SK-N-SH (cell line): ENCODE measurements around the gene CDH13.

ENCODE experiments used
- CTCF ChIP-seq: fragments of 200-600 bp; sonication (generic); IDR thresholded peaks from 2 replicates; pipeline ENCODE4 v1.6.1; 2017; ENCODE audit warnings: antibody characterized with exemption, mild to moderate bottlenecking, moderate library complexity
- JUND ChIP-seq: IDR thresholded peaks from 2 replicates; pipeline ENCODE4 v1.4.0; 2012
- NRF1 ChIP-seq: IDR thresholded peaks from 2 replicates; pipeline ENCODE4 v1.6.1; 2012; ENCODE audit warnings: low read depth, mild to moderate bottlenecking, low read length
- PBX3 ChIP-seq: IDR thresholded peaks from 2 replicates; pipeline ENCODE4; 2012
- POLR2AphosphoS5 ChIP-seq: IDR thresholded peaks from 2 replicates; pipeline ENCODE4 v1.6.1; 2012; ENCODE audit warnings: low read depth, low read length
- REST ChIP-seq: IDR thresholded peaks from 2 replicates; pipeline ENCODE4 v1.6.1; 2012; ENCODE audit warnings: mild to moderate bottlenecking, low read depth, low read length, moderate library complexity
- TAF1 ChIP-seq: IDR thresholded peaks from 2 replicates; pipeline ENCODE4 v1.6.1; 2012; ENCODE audit warnings: low read depth, mild to moderate bottlenecking, low read length, moderate library complexity, borderline replicate concordance

- TF ChIP-seq NRF1 (no peak), TAF1 (no peak), CTCF (no peak), PBX3 (no peak), REST (no peak), POLR2AphosphoS5 (no peak), JUND (no peak)
Measured at GRCh38 chr16:82657786-82658185, 31.0 kb downstream of the CDH13 start.
